ENCODE measurements around the gene GRIA1. TPM values are rescaled to one million over a fixed set of nuclear protein-coding genes. Genes with fewer than 3 reads are reported as not detected.
A peak's percentile ranks its signal among the peaks of the same experiment; 100 is the strongest.
"Not testable (repeated sequence)": the region's sequence is repeated elsewhere in the genome, so short reads cannot be mapped to it uniquely, and the experiment has no call there.

The GRIA1 gene
- polyA plus RNA-seq, 4 donors, result 1.4 to 6.7 (median 2.3) TPM

DNA sequence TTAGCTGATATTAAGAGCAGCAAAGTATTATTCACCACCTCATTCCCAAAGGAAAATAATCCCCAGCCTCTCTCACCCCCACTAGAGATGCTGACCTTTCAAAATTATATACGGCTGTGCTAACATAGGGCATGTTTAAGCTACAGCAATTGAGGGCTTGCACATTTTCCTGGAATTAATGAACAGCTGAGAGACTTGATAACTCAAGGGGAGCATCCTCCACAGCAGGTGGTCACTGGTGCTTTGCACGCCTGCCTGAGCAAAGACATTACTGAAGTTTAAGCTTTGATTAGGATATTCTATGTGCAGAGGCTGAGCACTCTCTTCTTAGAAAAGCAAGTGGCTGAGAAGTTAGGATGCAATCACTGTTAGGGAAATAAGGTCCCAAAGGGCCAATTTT is 317.3 kb downstream of the GRIA1 start:
- DNase-seq (ENCODE audit: low read depth in 4 of 4, low spot score in 3 of 4), result no peak

- DNase-seq (ENCODE audit: low read depth in 4 of 4, low spot score in 3 of 4), result no peak
Measured at GRCh38 chr5:153809166-153809565, 318.7 kb downstream of the GRIA1 start.

DNA sequence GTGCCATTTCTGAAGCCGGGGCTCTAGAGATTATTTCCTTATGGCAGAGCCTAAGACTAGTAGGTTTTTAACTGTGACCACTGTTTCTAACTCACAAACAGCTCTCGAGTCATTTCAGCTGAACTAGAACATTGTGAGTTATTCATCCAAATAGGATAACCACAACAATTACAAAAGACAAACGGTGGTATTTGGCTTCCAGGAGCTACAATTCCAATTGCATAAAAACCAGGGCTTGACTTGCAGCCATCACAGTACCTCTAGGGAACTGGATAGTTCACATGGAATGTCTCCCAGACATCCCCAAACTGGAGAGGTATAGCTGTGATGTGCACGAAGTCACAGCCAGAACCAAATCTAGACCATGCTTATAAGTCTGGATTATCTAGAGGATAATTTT is 323.4 kb downstream of the GRIA1 start:
- DNase-seq (ENCODE audit: low read depth in 4 of 4, low spot score in 3 of 4), result no peak

DNA sequence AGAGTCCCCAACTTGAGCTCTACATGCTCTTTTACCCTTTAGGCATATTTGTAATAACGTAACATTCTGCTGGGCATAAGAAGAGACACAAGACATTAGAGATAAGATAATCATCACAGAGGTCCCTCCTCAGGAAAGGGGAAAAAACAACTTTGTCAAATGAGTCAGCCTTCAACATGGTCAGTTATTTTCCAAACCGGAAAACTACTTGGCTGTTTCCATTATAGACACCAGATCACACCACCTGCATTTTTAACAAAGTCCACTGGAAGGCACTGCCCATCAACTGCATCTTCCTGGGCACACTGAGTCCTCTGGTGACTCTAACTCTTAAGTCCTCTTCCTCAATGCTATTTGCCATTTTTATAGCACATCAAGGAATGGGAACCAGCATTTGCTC is 326.4 kb downstream of the GRIA1 start:
- no peak for DNase-seq (ENCODE audit: low read depth in 4 of 4, low spot score in 3 of 4)

DNA sequence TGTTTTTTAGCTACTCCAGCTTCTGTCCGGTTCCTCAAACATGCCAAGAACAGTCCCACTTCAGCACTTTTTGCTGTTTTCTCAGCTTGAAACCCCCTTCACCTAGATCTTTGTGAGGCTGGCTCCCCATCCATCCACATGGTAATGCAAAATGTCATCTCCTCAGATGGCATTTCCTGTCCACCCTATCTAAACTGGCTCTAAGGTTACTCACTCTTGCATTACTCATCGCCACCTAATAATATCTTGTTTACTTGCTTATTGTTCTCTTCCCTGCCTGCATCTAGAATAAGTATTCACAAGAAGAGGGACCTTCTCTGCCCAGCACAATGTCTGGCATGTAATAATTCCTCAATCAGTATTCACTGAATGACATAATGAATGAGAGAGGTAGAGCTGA is 328.2 kb downstream of the GRIA1 start:
- DNase-seq (ENCODE audit: low read depth in 4 of 4, low spot score in 3 of 4), result no peak

- DNase-seq (ENCODE audit: low read depth in 4 of 4, low spot score in 3 of 4), result no peak
Measured at GRCh38 chr5:153823036-153823435, 332.6 kb downstream of the GRIA1 start.

- DNase-seq (ENCODE audit: low read depth in 4 of 4, low spot score in 3 of 4), result no peak
Measured at GRCh38 chr5:153824909-153825308, 334.4 kb downstream of the GRIA1 start.

GRCh38 chr5:153827397-153827796 is 336.9 kb downstream of the GRIA1 start:
- no peak for DNase-seq (ENCODE audit: low read depth in 4 of 4, low spot score in 3 of 4)

- DNase-seq (ENCODE audit: low read depth in 4 of 4, low spot score in 3 of 4), result no peak
Measured at GRCh38 chr5:153829510-153830065, 339.1 kb downstream of the GRIA1 start.

GRCh38 chr5:153831973-153832372 is 341.5 kb downstream of the GRIA1 start:
- DNase-seq (ENCODE audit: low read depth in 4 of 4, low spot score in 3 of 4), result no peak

GRCh38 chr5:153835891-153836515 is 345.5 kb downstream of the GRIA1 start:
- no peak for DNase-seq (ENCODE audit: low read depth in 4 of 4, low spot score in 3 of 4)

DNA sequence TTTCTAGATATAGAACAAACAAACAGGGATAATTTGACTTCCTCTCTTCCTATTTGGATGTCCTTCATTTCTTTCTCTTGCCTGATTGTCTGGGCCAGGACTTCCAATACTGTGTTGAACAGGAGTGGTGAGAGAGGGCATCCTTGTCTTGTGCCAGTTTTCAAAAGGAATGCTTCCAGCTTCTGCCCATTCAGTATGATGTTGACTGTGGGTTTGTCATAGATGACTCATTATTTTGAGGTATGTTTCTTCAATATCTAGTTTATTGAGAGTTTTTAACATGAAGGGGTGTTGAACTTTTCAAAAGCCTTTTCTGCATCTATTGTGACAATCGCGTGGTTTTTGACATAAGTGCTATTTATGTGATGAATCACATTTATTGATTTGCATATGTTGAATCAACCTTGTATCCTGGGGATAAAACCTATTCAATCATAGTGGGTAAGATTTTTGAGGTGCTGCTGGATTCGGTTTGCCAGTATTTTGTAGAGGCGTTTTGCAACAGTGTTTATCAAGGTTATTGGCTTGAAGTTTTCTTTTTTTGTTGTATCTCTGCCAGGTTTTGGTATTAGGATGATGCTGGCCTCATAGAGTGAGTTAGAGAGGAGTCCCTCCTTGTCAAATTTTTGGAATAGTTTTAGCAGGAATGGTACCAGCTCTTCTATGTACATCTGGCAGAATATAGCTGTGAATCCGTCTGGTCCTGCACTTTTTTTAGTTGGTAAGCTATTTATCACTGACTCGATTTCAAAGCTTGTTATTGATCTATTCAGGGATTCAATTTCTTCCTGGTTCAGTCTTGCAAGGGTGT is 359.0 kb downstream of the GRIA1 start:
- not testable (repeated sequence) for DNase-seq (ENCODE audit: low read depth in 4 of 4, low spot score in 3 of 4)

- peak in 2 of 4 donors; percentile 3 to 22 for DNase-seq (ENCODE audit: low read depth in 4 of 4, low spot score in 3 of 4)
Measured at GRCh38 chr5:153860195-153860886, 369.9 kb downstream of the GRIA1 start.

DNA sequence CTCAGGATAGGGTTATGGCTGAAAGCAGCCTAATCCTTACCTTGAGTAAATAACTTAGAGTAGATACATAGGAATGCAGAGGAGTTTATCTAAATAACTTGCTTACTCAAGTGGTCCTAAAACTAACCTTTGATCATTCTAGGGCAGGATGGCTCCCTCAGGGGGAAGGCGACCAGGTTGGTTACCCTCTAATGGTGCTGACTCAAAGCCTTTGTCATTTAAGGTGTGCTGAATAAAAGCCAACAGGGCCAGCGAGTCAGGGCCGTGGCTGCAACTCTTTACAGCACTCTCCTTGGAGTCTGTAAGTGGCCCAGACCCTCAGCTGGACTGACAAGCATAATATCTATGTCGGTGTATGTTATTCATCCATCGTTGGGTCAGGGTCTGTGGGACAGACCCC is 372.4 kb downstream of the GRIA1 start:
- DNase-seq (ENCODE audit: low read depth in 4 of 4, low spot score in 3 of 4), result not testable (repeated sequence)
